HCEC 1CT (cell line): Measurements from ENCODE around the gene MOSPD3.

Experiments used
- DNase-seq: peaks from one replicate; pipeline ENCODE4 v3.0.0-alpha.2; 2017

The MOSPD3 gene

GRCh38 chr7:100595188-100595587 lies 17.2 kb upstream of the MOSPD3 start:
- no peak for DNase-seq

GRCh38 chr7:100598425-100598824 lies 13.9 kb upstream of the MOSPD3 start:
- no peak for DNase-seq

GRCh38 chr7:100599911-100600729 lies 12.2 kb upstream of the MOSPD3 start:
- no peak for DNase-seq

GRCh38 chr7:100600730-100601038 lies 11.7 kb upstream of the MOSPD3 start:
- no peak for DNase-seq

- DNase-seq = peak; percentile 85
These were observed 9.2 kb upstream of the MOSPD3 start for GRCh38 chr7:100602889-100603725.

GRCh38 chr7:100603726-100604027 lies 8.7 kb upstream of the MOSPD3 start:
- DNase-seq = peak; percentile 34

- peak; percentile 74 for DNase-seq
These were observed 8.0 kb upstream of the MOSPD3 start for GRCh38 chr7:100604028-100604975.

GRCh38 chr7:100604976-100605911 lies 7.1 kb upstream of the MOSPD3 start:
- DNase-seq = no peak

- no peak for DNase-seq
These were observed 6.0 kb upstream of the MOSPD3 start for GRCh38 chr7:100606313-100606712.

GRCh38 chr7:100607111-100607510 lies 5.2 kb upstream of the MOSPD3 start:
- DNase-seq = peak; percentile 68

- no peak for DNase-seq
These were observed 2.4 kb upstream of the MOSPD3 start for GRCh38 chr7:100609958-100610357.

GRCh38 chr7:100612730-100613390 lies 520 bp downstream of the MOSPD3 start:
- DNase-seq = no peak

GRCh38 chr7:100613412-100614175 lies 1.3 kb downstream of the MOSPD3 start:
- DNase-seq = no peak

- peak; percentile 15 for DNase-seq
These were observed 2.0 kb downstream of the MOSPD3 start for GRCh38 chr7:100614308-100614861.

- no peak for DNase-seq
These were observed 7.9 kb downstream of the MOSPD3 start for GRCh38 chr7:100620239-100620638.

GRCh38 chr7:100620804-100621203 lies 8.5 kb downstream of the MOSPD3 start:
- no peak for DNase-seq

- DNase-seq = no peak
These were observed 9.2 kb downstream of the MOSPD3 start for GRCh38 chr7:100621554-100621953.

- DNase-seq = no peak
These were observed 11.8 kb downstream of the MOSPD3 start for GRCh38 chr7:100623951-100624824.

- no peak for DNase-seq
These were observed 13.7 kb downstream of the MOSPD3 start for GRCh38 chr7:100626055-100626454.
